SK-N-MC (cell line): ENCODE data around the gene DAND5.

Experiments used
- EZH2 ChIP-seq: fragments of 200-600 bp; sonication (generic); IDR thresholded peaks from one replicate; pipeline ENCODE4 v1.6.1; 2017; ENCODE audit warnings: antibody characterized with exemption
- POLR2AphosphoS5 ChIP-seq: IDR thresholded peaks from 2 replicates; pipeline ENCODE4 v1.6.1; 2012; ENCODE audit warnings: mild to moderate bottlenecking, low read depth, low read length, borderline replicate concordance

DNA sequence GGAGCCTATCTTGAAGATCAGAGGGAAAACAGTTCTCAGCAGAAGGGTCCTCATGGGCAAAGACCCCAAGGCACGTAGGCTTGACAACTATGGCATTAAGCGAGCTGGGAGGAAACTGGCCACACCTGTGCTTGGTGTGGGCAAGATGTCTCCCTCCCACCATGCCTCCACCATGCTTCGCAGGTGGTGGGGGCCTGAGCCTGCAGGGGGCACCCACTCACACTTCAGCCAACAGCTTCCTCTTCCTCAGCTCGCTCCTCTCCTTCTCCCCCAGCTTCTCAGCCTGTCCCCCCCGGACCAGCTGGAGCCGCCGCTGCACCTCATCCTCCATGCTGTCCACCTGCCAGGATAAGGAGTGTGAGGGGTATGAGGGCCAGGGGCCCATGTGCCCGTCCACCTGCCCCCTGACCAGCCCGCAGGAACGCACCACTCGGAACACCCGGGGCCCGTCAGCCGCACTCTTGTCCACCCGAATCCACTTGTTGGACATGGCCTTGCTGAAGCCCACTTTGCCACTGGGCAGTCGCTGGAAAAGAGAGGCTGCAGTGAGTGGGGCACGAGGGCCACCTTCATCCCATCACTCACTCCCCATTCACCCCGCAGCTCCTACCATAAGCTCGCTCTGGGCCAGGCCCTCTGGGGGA lies 39.3 kb upstream of the DAND5 start:
- TF ChIP-seq EZH2 (no peak), POLR2AphosphoS5 (no peak)
